Urinary bladder (tissue), 4 donors: ENCODE measurements around the gene BCS1L. TPM values are rescaled to one million over a fixed set of nuclear protein-coding genes. Genes with fewer than 3 reads are reported as not detected.
"Not testable (repeated sequence)": the region's sequence is repeated elsewhere in the genome, so short reads cannot be mapped to it uniquely, and the experiment has no call there.

Experiments
- DNase-seq: peaks from one replicate; pipeline ENCODE4 v3.0.0-alpha.2; 2015; ENCODE audit errors: extremely low spot score
- H3K27ac ChIP-seq: one replicate; pipeline ENCODE4 v1.5.1; 2013; ENCODE audit warnings: low read depth, mild to moderate bottlenecking, moderate library complexity
- H3K36me3 ChIP-seq: one replicate; pipeline ENCODE4 v1.6.1; 2013; ENCODE audit warnings: mild to moderate bottlenecking, moderate library complexity; ENCODE audit not compliant: insufficient read depth
- H3K4me1 ChIP-seq: one replicate; pipeline ENCODE4 v1.6.1; 2013; ENCODE audit warnings: mild to moderate bottlenecking, moderate library complexity; ENCODE audit not compliant: insufficient read depth
- H3K4me3 ChIP-seq: one replicate; pipeline ENCODE4 v1.5.1; 2013; ENCODE audit warnings: low read depth, low read length
- WGBS: extraction: QIAGEN DNeasy Blood & Tissue Kit; methylation state at CpG from one replicate; pipeline ENCODE4 v1.1.7; 2013; 5-methylcytosine and 5-hydroxymethylcytosine counted together
- polyA plus RNA-seq: library from polyadenylated mRNA; stranded (reverse); fragments of 200-250 nt; gene quantifications from one replicate; pipeline ENCODE4 v1.2.3, GENCODE V29; 2013
- total RNA-seq: library from RNA; depleted of rRNA; stranded (reverse); fragments of >200 nt; gene quantifications from one replicate; pipeline ENCODE4 v1.2.3, GENCODE V29; 2014
- donor health status: healthy with polysubstance abuse.
- donor health status: healthy.

Gene BCS1L
- total and polyA plus RNA-seq, 2 donors = 24.3 to 39.5 TPM

DNA sequence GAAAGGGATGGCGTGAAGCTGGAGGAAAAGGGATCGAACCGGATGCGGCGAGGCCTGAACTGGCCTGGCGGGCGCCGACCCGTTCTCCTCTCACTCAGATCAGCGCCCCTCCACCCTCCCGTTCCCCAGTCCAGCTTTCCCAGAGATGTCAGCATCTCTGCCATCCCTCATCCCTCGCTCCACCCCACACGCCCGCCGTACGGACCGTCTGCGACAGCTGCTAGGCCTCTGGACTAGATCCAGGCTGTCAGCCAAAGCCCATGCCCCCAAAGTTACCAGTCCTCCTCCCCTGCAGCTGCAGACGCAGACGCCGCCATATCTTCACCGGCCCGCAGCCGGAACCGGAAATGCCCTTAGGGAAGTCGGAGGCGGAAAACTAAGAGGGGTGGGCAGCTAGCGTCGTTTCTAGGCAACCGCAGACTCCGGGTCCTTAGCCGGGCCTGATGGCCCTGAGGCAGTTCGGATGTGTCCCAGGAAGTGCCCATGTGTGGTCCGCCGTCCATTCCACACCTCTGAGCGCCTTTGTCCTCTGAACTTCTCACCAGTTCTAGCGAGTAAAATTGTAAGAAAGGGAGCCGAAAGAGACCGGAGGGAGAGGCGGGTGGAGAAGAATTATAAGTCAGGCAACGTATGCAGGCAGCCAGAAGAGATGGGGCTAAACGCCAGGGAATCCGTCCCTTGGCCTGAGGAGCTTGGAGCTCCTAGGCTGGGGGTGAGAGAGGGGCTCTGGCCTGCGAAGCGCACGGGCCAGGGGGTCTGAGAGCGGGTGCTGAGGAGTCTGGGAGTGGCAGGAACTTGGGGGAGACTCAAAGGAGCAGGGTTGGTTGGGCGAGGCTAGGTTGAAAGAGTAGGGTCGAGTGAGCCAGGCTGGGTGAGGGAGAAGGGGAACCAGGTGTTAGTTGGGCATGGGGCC is 12.4 kb downstream of the BCS1L start, which contains the start of the genes RNF25 and STK36:
TSS of gene RNF25 (minus strand) at position 349 of the 913 bp plus-strand sequence. CDS start at position 317, 32 bp downstream.
TSS of gene STK36 (plus strand) at position 433 of the 913 bp plus-strand sequence. CDS start 744 bp downstream, outside the sequence.
- Histone ChIP-seq H3K27ac (peak within 1 kb of the TSS; percentile 27), H3K36me3 (peaks cover 3% of the 10 kb centered on the region), H3K4me1 (no peaks in the 10 kb centered on the region), H3K4me3 (peak within 1 kb of the TSS; percentile 82)
- DNase-seq = peak; percentile 83
- WGBS = under 1% methylated on average over 49 of the region's 49 CpGs

DNA sequence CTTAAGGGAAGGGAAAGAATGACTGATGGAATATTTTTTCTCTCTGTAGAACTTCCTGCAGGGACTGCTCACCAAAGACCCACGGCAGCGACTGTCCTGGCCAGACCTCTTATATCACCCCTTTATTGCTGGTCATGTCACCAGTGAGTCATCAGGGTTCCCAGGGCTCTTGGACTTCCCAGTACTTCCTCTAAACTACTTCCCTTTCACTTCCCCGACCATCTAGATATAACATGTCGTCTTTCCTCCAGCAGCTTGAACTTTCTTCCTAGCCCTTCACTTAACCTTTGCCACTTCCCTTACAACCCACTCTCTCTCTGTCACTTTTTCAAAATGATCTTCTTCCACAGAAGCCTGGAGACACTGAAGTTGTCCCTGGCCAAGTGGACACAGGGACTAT is 19.6 kb downstream of the BCS1L start:
- DNase-seq = no peak
- Histone ChIP-seq H3K36me3 (peaks cover 3% of the 10 kb centered on the region), H3K27ac (no peak overlapping the region), H3K4me3 (no peak overlapping the region), H3K4me1 (no peaks in the 10 kb centered on the region)
- WGBS = 82% methylated on average over 4 of the region's 4 CpGs

DNA sequence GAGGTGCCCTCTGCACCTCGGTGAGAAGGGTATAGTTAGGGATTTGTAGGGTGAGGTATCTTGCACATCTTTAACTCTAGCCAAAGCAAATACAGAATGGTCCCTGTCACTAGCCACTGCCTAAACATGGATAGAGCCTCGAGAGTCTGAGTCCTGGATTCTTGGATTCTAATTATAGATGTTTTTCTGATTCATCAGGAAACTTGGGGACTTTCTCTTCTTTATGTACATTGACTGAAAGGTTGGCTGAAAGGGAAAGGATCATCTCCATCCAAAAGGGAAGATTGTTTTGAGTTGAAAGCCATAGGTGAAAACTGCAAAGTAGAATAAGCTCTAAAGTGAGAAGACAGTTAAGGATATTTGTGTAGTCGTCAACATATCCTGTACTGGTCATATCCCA is 20.6 kb downstream of the BCS1L start:
- Histone ChIP-seq H3K4me1 (no peaks in the 10 kb centered on the region), H3K27ac (no peak overlapping the region), H3K36me3 (peaks cover 3% of the 10 kb centered on the region), H3K4me3 (no peak overlapping the region)
- WGBS = 80% methylated on average over 3 of the region's 3 CpGs
- no peak for DNase-seq

DNA sequence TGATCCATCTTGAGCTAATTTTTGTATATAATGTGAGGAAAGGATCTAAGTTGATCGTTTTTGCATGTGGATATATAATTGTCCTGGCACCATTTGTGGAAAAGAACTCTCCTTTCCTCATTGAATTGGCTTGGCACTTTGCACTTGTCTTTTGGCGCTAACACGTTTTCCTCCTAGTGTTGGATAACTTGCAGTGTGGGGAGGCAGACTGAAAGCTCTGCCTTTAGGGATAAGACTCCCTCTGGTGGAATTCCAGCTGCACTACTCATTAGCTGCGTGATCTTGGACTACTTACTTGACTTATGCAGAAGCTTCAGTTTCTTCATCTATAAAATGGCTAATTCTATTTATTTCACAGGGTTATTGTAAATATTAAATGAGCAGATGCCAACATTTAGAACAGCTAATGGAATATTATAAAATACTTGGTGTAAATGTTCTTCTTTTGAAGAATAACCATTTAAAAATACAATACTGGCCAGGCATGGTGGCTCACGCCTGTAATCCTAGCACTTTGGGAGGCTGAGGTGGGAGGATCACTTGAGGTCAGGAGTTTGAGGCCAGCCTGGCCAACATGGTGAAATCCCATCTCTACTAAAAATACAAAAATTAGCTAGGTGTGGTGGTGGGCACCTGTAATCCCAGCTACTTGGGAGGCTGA is 28.0 kb downstream of the BCS1L start:
- not testable (repeated sequence) for H3K4me3 ChIP-seq, H3K27ac ChIP-seq, H3K36me3 ChIP-seq, H3K4me1 ChIP-seq
- DNase-seq = peak; percentile 20
- WGBS = 24% methylated on average over 5 of the region's 5 CpGs

DNA sequence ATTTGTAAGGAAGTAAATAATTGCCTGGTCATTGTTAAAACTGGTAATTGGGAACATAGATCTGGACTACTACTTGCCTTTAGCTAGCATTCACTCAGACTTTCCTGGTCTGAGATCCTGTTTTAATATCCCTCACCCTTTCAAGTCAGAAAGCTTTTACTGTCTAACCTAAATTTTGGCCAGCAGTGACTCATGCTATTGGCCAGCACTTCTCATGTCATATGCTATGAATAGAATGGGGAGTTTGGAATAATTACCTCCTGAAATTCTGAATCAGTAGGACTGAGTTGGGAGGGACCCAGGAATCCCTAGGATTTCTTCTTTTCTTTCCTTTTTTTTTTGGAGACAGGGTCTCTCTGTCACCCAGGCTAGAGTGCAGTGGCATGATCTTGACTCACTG is 31.8 kb downstream of the BCS1L start:
- no peak overlapping the region for H3K27ac ChIP-seq
- H3K36me3 ChIP-seq = peaks cover 3% of the 10 kb centered on the region
- DNase-seq = no peak
- H3K4me3 ChIP-seq = no peak overlapping the region
- peaks cover 2% of the 10 kb centered on the region for H3K4me1 ChIP-seq

DNA sequence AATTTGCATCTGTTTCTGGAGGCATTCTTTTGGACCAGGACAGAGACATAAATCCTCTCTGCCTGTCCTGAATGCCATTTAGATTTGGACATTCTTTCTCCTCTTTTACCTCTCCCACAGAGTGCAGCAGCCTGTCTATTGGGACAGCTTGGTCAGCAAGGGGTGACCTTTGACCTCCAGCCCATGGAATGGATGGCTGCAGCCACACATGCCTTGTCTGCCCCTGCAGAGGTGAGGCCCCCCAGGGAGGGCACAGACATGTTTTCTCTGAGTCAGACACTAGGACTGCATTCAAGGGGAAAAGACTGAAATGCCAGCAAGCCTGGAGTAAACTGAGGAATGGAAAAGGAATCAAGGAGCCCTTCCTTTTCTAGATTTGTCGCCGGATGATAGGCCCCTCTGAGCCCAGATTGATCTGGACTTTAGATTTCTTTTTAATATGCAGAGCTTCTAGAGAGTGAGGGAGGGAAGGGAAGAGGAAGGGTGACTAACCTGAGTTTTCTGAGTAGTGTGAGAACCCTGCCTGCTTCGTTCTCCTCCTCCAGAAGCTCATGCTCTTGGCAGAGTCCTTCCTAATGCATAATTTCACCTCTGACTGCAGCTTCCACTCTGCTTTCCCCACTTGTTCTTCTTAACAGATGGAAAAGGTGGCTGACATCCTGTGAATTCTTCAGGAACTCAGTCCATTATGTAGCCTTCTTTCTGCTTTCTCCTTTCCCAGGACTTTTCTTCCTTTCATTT is 35.1 kb downstream of the BCS1L start:
- DNase-seq = no peak
- no peak overlapping the region for H3K27ac ChIP-seq
- no peak overlapping the region for H3K4me3 ChIP-seq
- WGBS = 91% methylated on average over 3 of the region's 3 CpGs
- H3K36me3 ChIP-seq = peaks cover 3% of the 10 kb centered on the region
- H3K4me1 ChIP-seq = no peaks in the 10 kb centered on the region

DNA sequence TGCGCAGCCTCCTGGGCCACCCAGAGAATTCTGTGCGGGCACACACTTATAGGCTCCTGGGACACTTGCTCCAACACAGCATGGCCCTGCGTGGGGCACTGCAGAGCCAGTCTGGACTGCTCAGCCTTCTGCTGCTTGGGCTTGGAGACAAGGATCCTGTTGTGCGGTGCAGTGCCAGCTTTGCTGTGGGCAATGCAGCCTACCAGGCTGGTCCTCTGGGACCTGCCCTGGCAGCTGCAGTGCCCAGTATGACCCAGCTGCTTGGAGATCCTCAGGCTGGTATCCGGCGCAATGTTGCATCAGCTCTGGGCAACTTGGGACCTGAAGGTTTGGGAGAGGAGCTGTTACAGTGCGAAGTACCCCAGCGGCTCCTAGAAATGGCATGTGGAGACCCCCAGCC is 39.4 kb downstream of the BCS1L start:
- Histone ChIP-seq H3K27ac (no peak overlapping the region), H3K36me3 (peaks cover 3% of the 10 kb centered on the region), H3K4me1 (no peaks in the 10 kb centered on the region), H3K4me3 (no peak overlapping the region)
- 94% methylated on average over 8 of the region's 8 CpGs for WGBS
- DNase-seq = no peak

DNA sequence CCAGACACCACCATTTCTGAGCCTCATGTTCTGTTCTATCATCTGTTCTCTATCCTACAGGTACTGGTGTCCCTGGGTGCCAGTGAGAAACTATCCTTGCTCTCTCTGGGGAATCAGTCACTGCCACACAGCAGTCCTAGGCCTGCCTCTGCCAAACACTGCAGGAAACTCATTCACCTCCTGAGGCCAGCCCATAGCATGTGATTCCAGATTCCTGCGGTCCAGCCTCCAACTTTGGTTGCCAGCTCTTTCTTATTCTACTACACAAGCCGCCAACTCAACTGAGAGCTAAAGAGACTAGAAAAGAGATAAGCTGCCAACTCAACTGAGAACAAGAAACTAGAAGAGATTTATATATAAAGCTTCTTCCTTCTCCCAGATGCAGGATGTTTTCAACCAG is 42.3 kb downstream of the BCS1L start:
- H3K4me1 ChIP-seq = no peaks in the 10 kb centered on the region
- DNase-seq = no peak
- WGBS = 91% methylated on average over 2 of the region's 2 CpGs
- H3K4me3 ChIP-seq = no peak overlapping the region
- no peak overlapping the region for H3K27ac ChIP-seq
- peaks cover 3% of the 10 kb centered on the region for H3K36me3 ChIP-seq

DNA sequence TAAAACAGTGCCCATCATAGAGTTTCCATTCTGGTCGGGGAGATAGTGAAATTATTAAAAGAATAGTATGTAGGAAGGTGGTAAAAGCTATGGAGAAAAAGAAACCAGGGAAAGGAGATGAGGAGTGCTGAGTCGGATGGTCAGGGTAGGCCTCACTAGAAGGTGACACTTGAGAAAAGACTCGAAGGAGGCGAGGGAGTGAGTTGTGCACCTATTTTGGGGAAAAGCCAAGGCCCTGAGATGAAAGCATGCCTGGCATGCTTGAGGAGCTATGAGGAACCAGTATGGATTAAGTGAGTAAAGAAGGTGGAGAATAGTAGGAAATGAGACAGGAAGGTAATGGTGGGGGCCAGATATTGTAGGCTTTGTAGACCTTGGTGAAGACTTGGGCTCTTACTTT is 43.9 kb downstream of the BCS1L start:
- Histone ChIP-seq H3K4me1 (no peaks in the 10 kb centered on the region), H3K27ac (no peak overlapping the region), H3K4me3 (no peak overlapping the region), H3K36me3 (peaks cover 3% of the 10 kb centered on the region)
- 88% methylated on average over 4 of the region's 4 CpGs for WGBS
- no peak for DNase-seq

DNA sequence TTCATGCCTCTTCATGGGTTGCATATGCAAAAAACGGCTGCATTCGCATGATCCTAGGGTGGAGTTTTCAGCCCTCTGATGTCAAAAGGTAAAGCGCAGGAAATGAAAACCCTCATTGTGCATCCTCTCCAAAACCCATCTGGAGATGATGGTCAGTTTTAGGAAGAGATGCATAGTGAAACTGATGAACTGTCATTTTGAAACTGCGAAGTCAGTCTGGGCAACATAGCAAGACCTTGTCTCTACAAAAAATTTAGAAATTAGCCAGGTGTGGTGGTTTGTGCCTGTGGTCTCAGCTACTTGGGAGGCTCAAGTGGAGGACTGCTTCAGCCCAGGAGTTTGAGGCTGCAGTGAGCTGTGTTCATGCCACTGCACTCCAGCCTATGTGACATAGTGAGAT is 48.6 kb downstream of the BCS1L start:
- 95% methylated on average over 4 of the region's 4 CpGs for WGBS
- DNase-seq = no peak
- no peaks in the 10 kb centered on the region for H3K36me3 ChIP-seq

DNA sequence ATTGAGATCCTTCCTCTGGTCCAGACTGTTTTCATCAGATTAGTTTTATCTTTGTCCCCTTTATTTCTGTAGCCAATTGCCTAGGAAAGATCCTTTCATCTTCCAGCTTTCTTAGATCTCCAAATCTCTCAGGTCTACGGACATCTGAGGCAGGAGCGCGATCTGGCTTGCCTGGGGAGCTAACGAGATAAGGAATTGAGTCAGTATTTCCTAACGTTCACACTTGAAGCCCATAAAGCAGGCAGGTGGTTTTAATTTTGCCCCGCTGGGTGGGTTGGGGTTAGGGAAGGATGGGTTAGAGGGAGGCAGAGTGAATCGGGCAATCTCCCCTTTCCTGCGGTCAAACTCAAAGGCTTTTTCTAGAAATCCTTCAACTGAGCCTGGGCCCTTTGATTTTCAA is 50.4 kb downstream of the BCS1L start:
- Histone ChIP-seq H3K36me3 (no peaks in the 10 kb centered on the region), H3K27ac (no peak overlapping the region), H3K4me3 (no peak overlapping the region), H3K4me1 (peaks cover 1% of the 10 kb centered on the region)
- no peak for DNase-seq
- 49% methylated on average over 8 of the region's 8 CpGs for WGBS

More for the DNA sequence above, 48.6 kb downstream of the BCS1L start:
- H3K4me3 ChIP-seq = no peak overlapping the region
- H3K4me1 ChIP-seq = no peaks in the 10 kb centered on the region
- no peak overlapping the region for H3K27ac ChIP-seq

DNA sequence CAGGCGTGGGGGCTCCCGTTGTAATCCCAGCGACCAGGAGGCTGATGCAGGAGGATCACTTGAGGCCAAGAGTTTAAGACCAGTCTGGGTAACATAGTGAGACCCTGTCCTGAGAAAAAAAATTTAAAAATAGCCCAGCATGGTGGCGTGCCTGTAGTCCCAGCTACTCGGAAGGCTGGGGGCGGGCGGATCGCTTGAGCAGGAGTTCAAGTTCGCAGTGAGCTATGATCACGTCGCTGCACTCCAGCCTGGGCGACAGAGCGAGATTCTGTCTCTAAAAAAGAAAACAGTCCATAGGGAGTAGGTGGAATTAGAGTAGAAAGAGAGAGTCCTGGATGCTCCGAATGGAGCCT is 50.8 kb downstream of the BCS1L start:
- Histone ChIP-seq H3K4me3 (no peak overlapping the region), H3K4me1 (peaks cover 1% of the 10 kb centered on the region), H3K36me3 (no peaks in the 10 kb centered on the region), H3K27ac (no peak overlapping the region)
- 39% methylated on average over 14 of the region's 14 CpGs for WGBS
- DNase-seq = no peak

DNA sequence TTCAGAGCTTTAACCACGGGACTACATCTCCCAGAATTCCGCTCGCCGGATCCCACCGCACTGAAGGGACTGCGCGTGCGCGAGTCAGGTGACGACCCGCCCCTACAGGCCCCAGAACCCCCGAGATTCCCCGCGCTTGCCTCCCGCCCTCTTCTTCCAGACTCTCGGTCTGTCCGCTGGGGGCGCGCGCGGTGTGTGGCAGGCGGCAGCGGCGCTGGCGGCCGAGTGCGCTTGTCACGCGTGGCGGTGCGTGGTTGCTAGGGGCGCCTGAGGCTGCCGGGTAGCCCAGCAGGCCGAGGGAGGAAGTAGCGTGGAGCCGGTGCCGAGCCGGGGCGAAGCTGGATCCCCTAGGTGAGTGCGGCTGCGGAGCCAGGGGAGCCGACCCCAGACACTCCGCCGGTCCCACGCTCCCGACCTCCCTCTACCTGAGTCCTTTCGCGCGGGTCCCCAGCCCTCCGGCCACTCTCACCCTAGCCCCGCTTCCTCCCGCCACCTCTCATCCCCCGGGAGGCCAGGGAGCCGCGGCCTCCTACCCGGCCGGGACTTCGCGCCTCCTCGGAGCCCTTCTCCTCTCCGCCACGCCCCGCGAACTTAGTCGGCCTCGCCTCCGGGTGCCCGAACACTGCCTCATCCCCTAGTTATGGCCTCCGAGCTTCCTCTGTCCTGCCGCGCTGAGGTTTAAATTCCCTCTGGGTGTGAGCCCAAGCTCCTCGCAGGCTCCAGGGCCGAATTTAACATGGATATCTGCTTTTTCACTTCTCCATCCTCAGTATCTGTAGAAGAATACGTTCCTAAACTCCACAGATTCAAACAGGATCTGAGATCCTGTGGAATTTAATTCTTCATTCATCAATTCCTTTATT is 51.4 kb downstream of the BCS1L start, which contains the start of gene TTLL4:
TSS of gene TTLL4 (plus strand) at position 149 of the 863 bp plus-strand sequence. CDS start 26,842 bp downstream, outside the sequence.
- under 1% methylated on average over 74 of the region's 74 CpGs for WGBS
- Histone ChIP-seq H3K27ac (peak within 1 kb of the TSS; percentile 86), H3K4me3 (peak within 1 kb of the TSS; percentile 65), H3K4me1 (peaks cover 1% of the 10 kb centered on the region), H3K36me3 (no peaks in the 10 kb centered on the region)
- peak; percentile 92 for DNase-seq
